Bronchial epithelial cell (primary cell): Measurements from ENCODE around the gene MKNK2. TPM values are rescaled to one million over a fixed set of nuclear protein-coding genes. Genes with fewer than 3 reads are reported as not detected.
"Not testable (repeated sequence)": the region's sequence is repeated elsewhere in the genome, so short reads cannot be mapped to it uniquely, and the experiment has no call there.

ENCODE experiments used
- DNase-seq: peaks from one replicate; pipeline ENCODE4 v3.0.0-alpha.2; 2010; ENCODE audit warnings: low read depth
- FAIRE-seq: peaks from 2 replicates; lab custom pipeline; 2011; peaks lifted over from hg19 to GRCh38; lab: Jason Lieb, UNC
- H3K27me3 ChIP-seq: 2 replicates; pipeline ENCODE4 v1.5.1; 2011; ENCODE audit warnings: low read length; ENCODE audit not compliant: control insufficient read depth, insufficient read depth
- H3K36me3 ChIP-seq: 2 replicates; pipeline ENCODE4 v1.5.1; 2011; ENCODE audit warnings: low read length; ENCODE audit not compliant: control insufficient read depth, insufficient read depth
- H3K4me3 ChIP-seq: 2 replicates; pipeline ENCODE4 v1.5.1; 2011; ENCODE audit warnings: mild to moderate bottlenecking, low read depth, low read length, control low read depth
- CTCF ChIP-seq: IDR thresholded peaks from 2 replicates; pipeline ENCODE4 v1.5.1; 2011; ENCODE audit warnings: mild to moderate bottlenecking, moderate library complexity, low read length, control low read depth, inconsistent platforms; ENCODE audit not compliant: insufficient read depth, severe bottlenecking
- total RNA-seq: library from RNA; depleted of rRNA; stranded (reverse); fragments of >200 nt; gene quantifications from 2 replicates; pipeline ENCODE4 v1.2.1, GENCODE V29; 2014

Gene MKNK2
- total RNA-seq, 1 donor from 2014 or later = 251 TPM

- FAIRE-seq = no peak
- no peak for DNase-seq
- no peak for TF ChIP-seq CTCF
- Histone ChIP-seq H3K36me3 (peaks cover 18% of the 10 kb centered on the region), H3K4me3 (peak overlapping the region; percentile 42), H3K27me3 (no peaks in the 10 kb centered on the region)
Observed at GRCh38 chr19:2097203-2097885, 46.3 kb upstream of the MKNK2 start.

- H3K4me3 ChIP-seq = peak within 1 kb of the TSS; percentile 67
- peak; percentile 53 for TF ChIP-seq CTCF
- FAIRE-seq (no peak), DNase-seq (peak; percentile 81)
- no peaks in the 10 kb centered on the region for H3K27me3 ChIP-seq
- peaks cover 13% of the 10 kb centered on the region for H3K36me3 ChIP-seq
Observed at GRCh38 chr19:2096480-2097202, 45.6 kb upstream of the MKNK2 start, which contains the start of gene IZUMO4. IZUMO4 (plus strand) TSS chr19:2096915; CDS start chr19:2096946, 31 bp downstream.

GRCh38 chr19:2096034-2096479 lies 45.0 kb upstream of the MKNK2 start, which contains the start of gene MOB3A:
MOB3A (minus strand) TSS chr19:2096326; CDS start chr19:2078560, 17,766 bp downstream.
- no peaks in the 10 kb centered on the region for H3K27me3 ChIP-seq
- DNase-seq (no peak), FAIRE-seq (no peak)
- peaks cover 8% of the 10 kb centered on the region for H3K36me3 ChIP-seq
- peak; percentile 61 for TF ChIP-seq CTCF
- peak within 1 kb of the TSS; percentile 67 for H3K4me3 ChIP-seq

- not testable (repeated sequence) for FAIRE-seq, H3K36me3 ChIP-seq, H3K27me3 ChIP-seq, H3K4me3 ChIP-seq, DNase-seq
Observed at GRCh38 chr19:2091926-2092525, 41.0 kb upstream of the MKNK2 start.

GRCh38 chr19:2089727-2090053 lies 38.6 kb upstream of the MKNK2 start:
- no peak for TF ChIP-seq CTCF
- Histone ChIP-seq H3K36me3 (peaks cover 2% of the 10 kb centered on the region), H3K4me3 (peak overlapping the region; percentile 1), H3K27me3 (no peaks in the 10 kb centered on the region)
- DNase-seq = peak; percentile 16
- FAIRE-seq = no peak

GRCh38 chr19:2089001-2089711 lies 38.1 kb upstream of the MKNK2 start:
- TF ChIP-seq CTCF = peak; percentile 27
- no peak overlapping the region for H3K4me3 ChIP-seq
- peaks cover 2% of the 10 kb centered on the region for H3K36me3 ChIP-seq
- DNase-seq (peak; percentile 95), FAIRE-seq (peak; percentile 32)
- H3K27me3 ChIP-seq = no peaks in the 10 kb centered on the region
